Neuronal stem cell (in vitro differentiated cells): ENCODE results near the gene LIN7C.

Experiments
- DNase-seq: peaks from one replicate; pipeline ENCODE4 v3.0.0-alpha.2; 2013; ENCODE audit warnings: low spot score
- H2AFZ ChIP-seq: one replicate; pipeline ENCODE4 v1.6.1; 2013; ENCODE audit warnings: mild to moderate bottlenecking, low read length, inconsistent platforms
- H2AK5ac ChIP-seq: 2 replicates; pipeline ENCODE4 v1.6.1; 2013; ENCODE audit warnings: low read depth, mild to moderate bottlenecking, inconsistent platforms, low read length, moderate library complexity, mixed read lengths
- H2BK120ac ChIP-seq: 2 replicates; pipeline ENCODE4 v1.6.1; 2013; ENCODE audit warnings: low read depth, mild to moderate bottlenecking, inconsistent platforms, low read length, moderate library complexity, mixed read lengths
- H2BK12ac ChIP-seq: one replicate; pipeline ENCODE4 v1.6.1; 2013; ENCODE audit warnings: low read length, inconsistent platforms
- H2BK15ac ChIP-seq: 2 replicates; pipeline ENCODE4 v1.6.1; 2013; ENCODE audit warnings: mild to moderate bottlenecking, low read length, inconsistent platforms, mixed read lengths
- H2BK5ac ChIP-seq: one replicate; pipeline ENCODE4 v1.6.1; 2013; ENCODE audit warnings: inconsistent platforms, mild to moderate bottlenecking, low read length, moderate library complexity
- H3K14ac ChIP-seq: one replicate; pipeline ENCODE4 v1.6.1; 2013; ENCODE audit warnings: low read length, inconsistent platforms
- H3K18ac ChIP-seq: 2 replicates; pipeline ENCODE4 v1.6.1; 2013; ENCODE audit warnings: low read length, inconsistent platforms
- H3K23ac ChIP-seq: 2 replicates; pipeline ENCODE4 v1.6.1; 2013; ENCODE audit warnings: low read depth, mild to moderate bottlenecking, mixed read lengths, low read length, inconsistent platforms; ENCODE audit not compliant: poor library complexity
- H3K27ac ChIP-seq: replicated peaks from 3 replicates; pipeline ENCODE4 v1.5.1; 2013; ENCODE audit warnings: low read length, inconsistent platforms
- H3K27me3 ChIP-seq, 3 experiments: 2 replicates each; pipeline ENCODE4 v1.6.1; 2013; ENCODE audit warnings: low read length in 3 of 3, mild to moderate bottlenecking in 2 of 3, inconsistent platforms in 1 of 3, low read depth in 1 of 3, mixed read lengths in 1 of 3, moderate library complexity in 1 of 3; ENCODE audit not compliant: control insufficient read depth in 3 of 3, insufficient read depth in 3 of 3
- H3K36me3 ChIP-seq, 2 donors: replicated peaks in 1 of 2; 2 replicates each; pipeline ENCODE4 v1.6.1; 2013; ENCODE audit warnings: low read length in 2 of 2; ENCODE audit not compliant: control insufficient read depth in 2 of 2, insufficient read depth in 2 of 2
- H3K4ac ChIP-seq: 2 replicates; pipeline ENCODE4 v1.6.1; 2013; ENCODE audit warnings: inconsistent platforms, mild to moderate bottlenecking, low read length, moderate library complexity
- H3K4me1 ChIP-seq, 2 donors: 1 replicate in 1 of 2; 2 replicates in 1 of 2; pipeline ENCODE4 v1.6.1; 2013; ENCODE audit warnings: low read length in 2 of 2, low read depth in 1 of 2; ENCODE audit not compliant: control insufficient read depth in 2 of 2, insufficient read depth in 1 of 2
- H3K4me2 ChIP-seq: one replicate; pipeline ENCODE4 v1.6.1; 2013; ENCODE audit warnings: mild to moderate bottlenecking, low read length, inconsistent platforms; ENCODE audit not compliant: insufficient read depth, poor library complexity, severe bottlenecking
- H3K4me3 ChIP-seq, 2 donors: 2 replicates each; pipeline ENCODE4 v1.5.1; 2013; ENCODE audit warnings: low read length in 2 of 2, mild to moderate bottlenecking in 2 of 2, inconsistent platforms in 1 of 2, moderate library complexity in 1 of 2
- H3K79me1 ChIP-seq: one replicate; pipeline ENCODE4 v1.6.1; 2013; ENCODE audit warnings: low read depth, mild to moderate bottlenecking, inconsistent platforms, low read length, moderate library complexity
- H3K9ac ChIP-seq: one replicate; pipeline ENCODE4 v1.6.1; 2013; ENCODE audit warnings: mild to moderate bottlenecking, low read depth, low read length, inconsistent platforms; ENCODE audit not compliant: poor library complexity
- H3K9me3 ChIP-seq, 2 donors: replicated peaks in 1 of 2; 2 replicates each; pipeline versions ENCODE3 to v1.6.1; 2013; ENCODE audit warnings: low read length in 2 of 2, mild to moderate bottlenecking in 2 of 2, inconsistent platforms in 1 of 2, low read depth in 1 of 2, mixed read lengths in 1 of 2, moderate library complexity in 1 of 2; ENCODE audit not compliant: control insufficient read depth in 2 of 2, insufficient read depth in 1 of 2
- H4K8ac ChIP-seq: one replicate; pipeline ENCODE4 v1.6.1; 2013; ENCODE audit warnings: low read depth, mild to moderate bottlenecking, inconsistent platforms, low read length, moderate library complexity
- H4K91ac ChIP-seq: one replicate; pipeline ENCODE4 v1.6.1; 2013; ENCODE audit warnings: low read length, low read depth, mild to moderate bottlenecking, inconsistent platforms; ENCODE audit not compliant: poor library complexity
- WGBS, 2 donors: extraction: QIAGEN DNeasy Blood & Tissue Kit; methylation state at CpG; one replicate each; pipeline ENCODE4 v1.1.7; 2013; ENCODE audit warnings: missing lambda C conversion rate in 2 of 2, mixed read lengths in 1 of 2; ENCODE audit not compliant: insufficient read length in 2 of 2, insufficient replicate concordance in 1 of 2; ENCODE audit errors: extremely low coverage in 2 of 2; 5-methylcytosine and 5-hydroxymethylcytosine counted together

Gene LIN7C

DNA sequence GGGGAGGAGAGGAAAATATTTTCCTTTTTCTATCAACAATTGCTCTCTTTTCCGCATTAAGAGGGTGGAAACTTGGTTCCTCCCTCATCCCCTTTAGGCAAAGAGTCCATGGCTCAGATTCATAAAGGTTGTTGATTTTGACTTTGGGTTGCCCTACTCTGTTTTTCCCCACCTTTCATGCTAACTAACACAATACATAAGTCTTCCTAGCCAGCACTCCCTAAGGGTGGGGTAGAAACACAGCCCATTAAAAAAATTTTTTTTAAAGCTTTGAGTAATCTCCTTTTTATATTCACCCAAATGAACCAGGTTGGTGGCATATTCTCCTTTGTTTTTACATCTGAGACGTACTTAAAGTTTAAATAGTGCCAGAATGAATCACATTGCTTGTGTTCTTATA is 20.0 kb upstream of the LIN7C start:
- Histone ChIP-seq H3K36me3 (no peaks in the 10 kb centered on the region), H4K91ac (no peak overlapping the region), H2BK12ac (no peak overlapping the region), H2BK15ac (no peak overlapping the region), H3K4me3 (no peak overlapping the region), H2AK5ac (no peak overlapping the region), H3K9ac (no peak overlapping the region), H3K18ac (no peak overlapping the region), H3K27ac (no peak overlapping the region), H2BK5ac (no peak overlapping the region), H2AFZ (no peak overlapping the region), H3K4ac (no peak overlapping the region), H2BK120ac (no peak overlapping the region), H4K8ac (no peak overlapping the region), H3K27me3 (no peaks in the 10 kb centered on the region), H3K4me1 (no peaks in the 10 kb centered on the region), H3K79me1 (no peaks in the 10 kb centered on the region), H3K14ac (no peak overlapping the region), H3K23ac (no peak overlapping the region), H3K4me2 (no peak overlapping the region), H3K9me3 (no peaks in the 10 kb centered on the region)
- DNase-seq, result no peak
- no CpG with 5 or more reads among the region's 2 CpGs for WGBS, 2 donors

DNA sequence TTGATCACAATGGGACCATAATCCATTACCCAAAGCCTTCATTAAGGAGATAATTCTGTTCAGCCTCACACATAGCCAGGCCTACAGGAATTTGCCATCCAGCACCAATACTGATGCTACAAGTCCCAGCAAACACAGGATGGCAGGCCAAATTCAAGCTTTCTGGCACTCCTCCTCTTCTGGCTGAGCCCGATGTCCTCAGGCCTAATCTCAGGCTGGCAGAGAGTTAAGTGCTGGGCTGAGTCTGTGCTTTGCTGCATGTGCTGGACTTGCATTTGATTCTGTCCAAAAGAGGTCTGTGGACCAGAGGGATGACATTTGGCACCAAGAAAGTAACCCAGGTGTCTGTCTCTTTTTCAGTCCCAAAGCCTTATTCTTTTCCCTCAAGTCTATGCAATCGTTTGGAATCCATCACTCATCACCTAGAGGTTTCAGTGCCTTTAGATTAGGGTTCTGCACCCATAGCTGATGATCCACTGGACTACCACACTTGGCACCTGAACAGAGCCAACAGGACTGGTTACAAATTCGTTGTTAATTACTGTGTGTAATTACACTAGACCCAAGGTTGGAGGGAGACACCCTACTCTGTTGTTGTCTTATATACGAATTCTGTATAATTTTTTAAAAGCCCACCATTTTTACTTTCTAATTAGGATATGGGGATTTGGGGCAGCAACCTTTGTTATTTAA is 19.4 kb upstream of the LIN7C start:
- no peak overlapping the region for H2AK5ac ChIP-seq
- H3K23ac ChIP-seq, result no peak overlapping the region
- H2BK15ac ChIP-seq, result no peak overlapping the region
- H2AFZ ChIP-seq, result no peak overlapping the region
- H3K27ac ChIP-seq, result no peak overlapping the region
- no peak overlapping the region for H4K8ac ChIP-seq
- DNase-seq, result no peak
- no peak overlapping the region for H3K4me2 ChIP-seq
- no peak overlapping the region for H2BK5ac ChIP-seq
- H3K9ac ChIP-seq, result no peak overlapping the region
- no peak overlapping the region for H3K18ac ChIP-seq
- no peaks in the 10 kb centered on the region for H3K4me1 ChIP-seq
- H3K4ac ChIP-seq, result no peak overlapping the region
- no peak overlapping the region for H2BK120ac ChIP-seq
- H3K9me3 ChIP-seq, result no peaks in the 10 kb centered on the region
- H4K91ac ChIP-seq, result no peak overlapping the region
- H3K27me3 ChIP-seq, result no peaks in the 10 kb centered on the region
- no peak overlapping the region for H2BK12ac ChIP-seq
- WGBS, 2 donors, result no CpG with 5 or more reads among the region's 4 CpGs
- H3K79me1 ChIP-seq, result no peaks in the 10 kb centered on the region
- H3K14ac ChIP-seq, result no peak overlapping the region
- no peak overlapping the region for H3K4me3 ChIP-seq
- H3K36me3 ChIP-seq, result no peaks in the 10 kb centered on the region

DNA sequence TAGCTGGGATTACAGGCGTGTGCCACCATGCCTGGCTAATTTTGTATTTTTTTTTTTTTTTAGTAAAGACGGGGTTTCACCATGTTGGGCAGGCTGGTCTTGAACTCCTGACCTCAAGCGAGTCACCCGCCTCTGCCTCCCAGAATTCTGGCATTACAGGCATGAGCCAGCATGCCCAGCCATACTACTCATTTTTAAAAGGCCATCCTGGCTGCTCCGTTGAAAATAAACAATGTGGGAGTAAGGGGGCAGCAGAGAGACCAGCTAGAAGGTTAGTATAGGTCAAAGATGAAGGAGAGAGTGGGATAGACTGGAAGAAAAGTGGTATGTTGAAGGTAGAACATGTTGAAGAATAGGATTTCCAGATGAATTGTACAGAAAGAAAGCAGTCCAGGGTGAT is 17.6 kb upstream of the LIN7C start:
- H4K8ac ChIP-seq, result no peak overlapping the region
- H3K27ac ChIP-seq, result no peak overlapping the region
- no peak overlapping the region for H3K9ac ChIP-seq
- no peak overlapping the region for H2BK12ac ChIP-seq
- no peaks in the 10 kb centered on the region for H3K79me1 ChIP-seq
- WGBS, 2 donors, result no CpG with 5 or more reads among the region's 5 CpGs
- no peak overlapping the region for H3K4me3 ChIP-seq
- no peaks in the 10 kb centered on the region for H3K36me3 ChIP-seq
- H3K27me3 ChIP-seq, result no peaks in the 10 kb centered on the region
- H3K4me2 ChIP-seq, result no peak overlapping the region
- no peak overlapping the region for H2BK5ac ChIP-seq
- H3K4ac ChIP-seq, result no peak overlapping the region
- no peak overlapping the region for H4K91ac ChIP-seq
- no peak overlapping the region for H2AFZ ChIP-seq
- no peak overlapping the region for H3K18ac ChIP-seq
- no peak for DNase-seq
- H2AK5ac ChIP-seq, result no peak overlapping the region
- no peaks in the 10 kb centered on the region for H3K4me1 ChIP-seq
- no peaks in the 10 kb centered on the region for H3K9me3 ChIP-seq
- H2BK15ac ChIP-seq, result no peak overlapping the region
- H2BK120ac ChIP-seq, result no peak overlapping the region
- no peak overlapping the region for H3K23ac ChIP-seq
- no peak overlapping the region for H3K14ac ChIP-seq

DNA sequence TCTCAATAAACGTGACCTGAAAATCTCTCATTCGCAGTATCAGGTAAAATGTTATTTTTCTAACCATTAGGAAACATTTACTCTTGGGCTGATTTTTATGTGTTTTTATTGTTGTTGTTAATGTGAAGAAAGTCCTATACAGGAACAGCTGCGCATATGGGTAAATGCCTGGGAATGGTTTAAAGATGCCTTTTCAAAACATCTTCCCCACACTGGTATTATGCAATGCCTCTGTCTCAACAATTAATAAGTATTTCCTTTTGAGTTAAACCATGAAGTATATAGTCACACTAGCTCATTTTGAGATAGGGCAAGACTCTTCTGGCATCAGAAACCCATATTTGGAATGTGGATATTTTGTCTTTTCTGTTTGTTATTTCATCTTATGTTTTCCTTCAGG is 13.7 kb upstream of the LIN7C start:
- WGBS, 2 donors, result no CpG with 5 or more reads among the region's 3 CpGs
- Histone ChIP-seq H2BK5ac (no peak overlapping the region), H2BK15ac (no peak overlapping the region), H3K23ac (no peak overlapping the region), H2BK12ac (no peak overlapping the region), H3K4ac (no peak overlapping the region), H3K79me1 (no peaks in the 10 kb centered on the region), H4K8ac (no peak overlapping the region), H3K4me3 (no peak overlapping the region), H3K9ac (no peak overlapping the region), H3K27me3 (no peaks in the 10 kb centered on the region), H3K4me2 (no peak overlapping the region), H3K14ac (no peak overlapping the region), H3K36me3 (no peaks in the 10 kb centered on the region), H2AK5ac (no peak overlapping the region), H3K18ac (no peak overlapping the region), H4K91ac (no peak overlapping the region), H2AFZ (no peak overlapping the region), H3K9me3 (no peaks in the 10 kb centered on the region), H2BK120ac (no peak overlapping the region), H3K4me1 (no peaks in the 10 kb centered on the region), H3K27ac (no peak overlapping the region)
- DNase-seq, result no peak
